T-helper 1 cell treated with Interleukin-12 subunit alpha and Interleukin-12 subunit beta and Interleukin-4 antibody, amounts not matched to agents 30 ng/mL and 1 ng/mL, for 36 hours (primary cell): Measurements from ENCODE around the gene TNXB. TPM values are rescaled to one million over a fixed set of nuclear protein-coding genes. Genes with fewer than 3 reads are reported as not detected.

Experiments used
- intact Hi-C: fragments of 100-400 bp; cut with micrococcal nuclease; formaldehyde crosslinking; loops from one replicate; pipeline ENCODE4 v1.15.1; 2024
- total RNA-seq: library from RNA; stranded (reverse); gene quantifications from 2 replicates; pipeline ENCODE4 v1.2.3, GENCODE V29; 2022

TNXB gene
- total RNA-seq, 1 donor from 2014 or later, result 6.1 TPM

DNA sequence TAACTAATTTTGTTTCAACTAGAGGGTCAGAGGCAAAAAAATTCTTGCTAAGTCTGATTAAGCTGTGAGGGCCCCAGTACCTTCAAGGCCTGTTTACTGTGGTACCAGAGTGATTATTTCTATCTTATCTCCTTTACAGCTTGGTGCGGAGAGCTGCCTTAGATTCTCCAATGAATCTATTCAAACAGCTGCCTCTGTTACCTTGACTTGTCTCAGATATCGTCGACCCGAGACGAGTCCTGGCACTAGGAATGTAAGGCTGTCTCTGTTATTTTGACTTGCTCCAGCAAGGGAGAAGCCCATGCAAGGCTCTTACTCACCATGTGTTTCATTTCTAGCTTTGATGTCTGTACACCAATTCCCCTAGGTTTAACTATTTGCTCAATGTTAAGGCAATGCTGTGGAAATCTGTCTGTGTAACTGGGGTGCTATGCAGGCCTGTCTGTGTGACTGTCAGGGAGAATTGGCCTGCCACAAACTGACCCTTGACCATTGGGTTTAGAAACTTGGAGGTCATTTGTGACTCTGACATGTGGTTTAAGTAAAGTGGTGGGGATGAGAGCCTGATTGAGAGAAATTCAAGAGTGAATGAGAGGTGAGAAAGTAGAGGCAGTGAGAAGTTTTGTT is 31.4 kb upstream of the TNXB start:
- intact Hi-C loops, result no loop called here

DNA sequence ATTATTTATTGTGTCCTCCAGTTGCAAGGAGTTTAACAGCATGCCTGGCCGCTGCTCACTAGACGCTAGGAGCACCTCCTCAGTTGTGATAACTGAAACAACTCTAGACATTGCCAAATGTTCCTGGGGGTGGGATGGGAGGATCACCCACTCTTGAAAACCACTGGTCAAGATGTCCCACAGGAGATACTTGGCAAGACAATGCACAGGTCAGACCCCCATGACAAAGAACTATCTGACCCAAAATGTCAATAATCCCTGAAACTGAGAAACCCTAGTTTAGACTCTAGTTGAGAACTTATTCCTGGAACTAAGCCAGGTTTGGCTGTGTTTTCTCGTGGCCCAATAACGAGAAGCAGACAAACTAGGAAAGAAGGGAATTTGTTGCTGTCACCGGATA is 30.5 kb upstream of the TNXB start:
- intact Hi-C loops, result loop anchor here (10.0 kb wide), 1 partner anchor 1275 kb away; the partner anchor contains the start of genes CUTA and PHF1

- intact Hi-C loops, result loop anchor here (10.0 kb wide), 1 partner anchor 1277 kb away; the partner anchor contains the start of genes CUTA and PHF1
Observed at GRCh38 chr6:32137454-32137853, 28.3 kb upstream of the TNXB start.

DNA sequence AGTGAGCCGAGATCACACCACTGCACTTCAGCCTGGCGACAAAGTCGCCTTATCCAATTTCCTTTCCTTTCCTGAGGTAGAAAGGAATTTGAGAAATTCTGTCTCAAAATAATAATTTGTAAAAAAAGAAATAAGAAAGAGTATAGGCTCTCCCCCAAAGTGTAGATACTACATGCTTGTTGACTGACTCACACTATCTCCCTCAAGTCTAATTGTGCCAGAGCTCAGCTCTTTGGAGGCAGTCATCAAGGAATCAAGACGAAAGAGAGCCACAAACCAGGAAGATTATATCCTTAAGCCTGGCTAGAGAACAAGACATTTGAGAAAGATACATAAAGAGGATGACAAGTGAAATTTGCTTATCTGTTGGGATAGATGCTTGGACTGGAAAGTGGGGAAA is 24.6 kb upstream of the TNXB start:
- intact Hi-C loops, result loop anchor here (5.0 to 10.0 kb wide), 2 partner anchors 936 to 1281 kb away; partner anchors contain the start of genes CUTA and PHF1

DNA sequence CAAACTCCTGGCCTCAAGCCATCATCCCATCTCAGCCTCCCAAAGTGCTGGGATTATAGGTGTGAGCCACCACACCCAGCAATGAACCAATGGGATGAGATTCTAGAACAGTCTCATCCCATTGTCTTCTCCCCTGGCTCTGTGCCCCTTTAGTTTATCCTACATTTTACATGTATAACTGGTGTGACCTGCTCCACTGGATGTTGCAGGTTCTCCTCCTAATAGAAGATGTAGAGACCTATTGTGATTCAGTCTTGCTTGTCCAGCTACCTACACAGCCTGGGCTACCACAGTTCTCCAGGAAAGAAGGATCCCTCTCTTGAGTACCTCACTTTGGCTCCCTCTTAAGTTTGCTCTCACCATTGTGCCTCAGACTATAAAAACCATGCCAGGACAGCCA is 23.0 kb upstream of the TNXB start:
- intact Hi-C loops, result loop anchor here (5.0 to 10.0 kb wide), 2 partner anchors 935 to 1283 kb away; partner anchors contain the start of genes CUTA and PHF1

GRCh38 chr6:32131439-32131948 is 22.4 kb upstream of the TNXB start:
- intact Hi-C loops, result loop anchor here (5.0 to 10.0 kb wide), 2 partner anchors 934 to 1283 kb away; partner anchors contain the start of genes CUTA and PHF1

DNA sequence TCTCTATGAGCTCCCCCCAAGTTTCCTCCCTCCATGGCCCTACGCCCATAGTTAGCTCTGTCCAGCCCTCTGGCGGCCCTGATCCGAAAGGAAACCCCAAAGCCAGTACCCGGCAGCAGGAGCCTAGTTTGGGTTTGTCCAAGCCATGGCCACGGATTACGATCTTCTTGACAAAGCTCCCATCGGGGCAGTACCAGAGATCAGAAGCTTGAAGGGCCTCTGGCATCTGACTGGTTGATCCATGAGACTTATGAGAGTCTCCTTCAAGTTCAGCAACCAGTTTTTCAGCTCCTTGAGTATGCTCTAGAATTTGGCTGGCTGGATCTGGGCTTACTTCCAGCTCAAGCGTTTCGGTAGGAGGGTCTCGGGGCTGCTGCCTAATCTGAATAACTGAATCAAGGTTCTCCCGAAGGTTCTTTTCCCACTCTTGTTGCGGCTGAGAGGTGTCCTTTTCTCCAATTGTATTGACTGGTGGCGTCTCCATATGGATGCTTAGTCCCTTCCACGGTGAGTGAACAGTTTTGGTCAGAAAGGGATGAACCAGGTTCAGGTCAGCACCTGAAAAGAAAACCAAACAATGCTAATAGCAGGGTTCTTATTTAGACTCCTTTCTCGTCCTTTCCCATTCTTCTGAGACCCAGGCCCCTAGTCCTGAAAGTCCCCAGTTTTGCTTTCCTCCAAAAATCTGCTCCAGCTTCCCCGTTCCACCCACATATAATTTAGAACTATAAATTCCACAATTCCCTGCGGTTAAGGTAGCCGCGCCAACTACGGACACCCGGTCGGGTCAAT is 20.4 kb upstream of the TNXB start:
- intact Hi-C loops, result loop anchor here (1.0 to 10.0 kb wide), 11 partner anchors 25 to 1285 kb away; partner anchors contain the start of genes B3GALT4, CUTA, GPANK1 and PBX2

DNA sequence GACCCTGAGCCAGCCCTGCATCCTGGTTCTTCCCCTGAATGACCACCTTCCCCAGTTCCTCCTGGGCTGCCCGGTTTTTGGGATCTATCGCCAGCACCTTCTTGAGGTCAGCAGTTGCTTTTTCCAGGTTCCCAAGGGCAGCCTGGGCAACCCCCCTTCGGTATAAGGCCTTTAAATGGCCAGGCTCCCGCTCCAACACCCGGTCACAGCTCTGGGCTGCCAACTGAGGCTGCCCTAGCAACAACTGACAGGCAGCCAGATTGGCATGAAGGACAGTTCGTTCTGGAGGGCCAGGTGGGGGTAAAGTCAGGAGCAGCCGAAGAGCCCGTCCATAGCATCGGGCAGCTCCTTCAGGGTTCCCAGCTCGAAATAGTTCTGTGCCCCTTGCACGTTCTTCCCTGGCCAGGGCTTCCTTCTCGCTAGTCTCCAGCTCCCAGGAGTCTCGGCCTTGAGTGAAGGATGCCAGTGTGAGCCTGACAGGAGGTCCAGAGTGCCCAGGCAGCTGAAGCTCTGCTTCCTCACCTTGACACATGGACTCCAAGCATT is 19.7 kb upstream of the TNXB start:
- intact Hi-C loops, result loop anchor here (1.0 to 10.0 kb wide), 7 partner anchors 19 to 1146 kb away; partner anchors contain the start of genes B3GALT4, DXO, GPANK1 and PRRC2A

- intact Hi-C loops, result loop anchor here (1.0 to 10.0 kb wide), 7 partner anchors 20 to 1147 kb away; partner anchors contain the start of genes B3GALT4, DXO, GPANK1 and PRRC2A
Observed at GRCh38 chr6:32127717-32128592, 18.8 kb upstream of the TNXB start, which contains the start of gene ATF6B. TSS of gene ATF6B (minus strand) at chr6:32128246. CDS start at chr6:32128207, 39 bp downstream.

DNA sequence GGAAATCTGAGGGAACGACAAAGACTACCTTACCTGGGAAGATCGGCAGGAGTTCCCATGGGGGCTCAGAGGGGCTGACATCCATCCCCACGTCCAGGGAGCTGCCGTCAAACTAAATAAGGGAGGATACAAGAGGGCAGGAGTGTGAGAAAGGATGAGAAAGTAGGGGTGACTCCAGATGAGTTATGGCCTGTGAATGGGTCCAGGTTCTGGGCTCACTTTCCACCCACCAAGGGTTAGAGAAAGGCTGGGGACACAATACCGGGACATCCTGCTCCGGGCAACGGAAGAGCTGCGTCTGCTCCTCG is 18.2 kb upstream of the TNXB start:
- intact Hi-C loops, result loop anchor here (5.0 to 10.0 kb wide), 2 partner anchors 845 to 1147 kb away; partner anchors contain the start of genes B3GALT4, RPS18 and VPS52

DNA sequence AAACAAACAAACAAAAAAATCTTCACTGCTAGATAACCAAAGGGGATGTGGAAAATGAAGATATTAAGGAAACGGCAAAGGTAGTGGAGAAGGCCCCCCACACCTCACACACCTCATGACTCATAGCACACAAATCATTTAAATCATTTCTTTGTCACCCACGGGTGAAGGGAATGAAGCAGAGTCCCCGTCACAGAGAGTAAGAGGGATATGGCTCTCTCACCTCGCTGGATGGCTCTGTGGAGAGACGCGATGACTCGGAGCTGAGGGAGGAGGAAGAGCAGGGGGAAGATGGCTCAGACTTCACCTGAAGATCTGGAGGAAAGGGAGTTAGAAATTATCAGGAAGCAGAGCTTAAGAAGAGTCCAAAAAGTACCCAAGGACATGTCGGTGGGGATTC is 17.7 kb upstream of the TNXB start:
- intact Hi-C loops, result loop anchor here (5.0 to 10.0 kb wide), 2 partner anchors 845 to 1148 kb away; partner anchors contain the start of genes B3GALT4, RPS18 and VPS52

DNA sequence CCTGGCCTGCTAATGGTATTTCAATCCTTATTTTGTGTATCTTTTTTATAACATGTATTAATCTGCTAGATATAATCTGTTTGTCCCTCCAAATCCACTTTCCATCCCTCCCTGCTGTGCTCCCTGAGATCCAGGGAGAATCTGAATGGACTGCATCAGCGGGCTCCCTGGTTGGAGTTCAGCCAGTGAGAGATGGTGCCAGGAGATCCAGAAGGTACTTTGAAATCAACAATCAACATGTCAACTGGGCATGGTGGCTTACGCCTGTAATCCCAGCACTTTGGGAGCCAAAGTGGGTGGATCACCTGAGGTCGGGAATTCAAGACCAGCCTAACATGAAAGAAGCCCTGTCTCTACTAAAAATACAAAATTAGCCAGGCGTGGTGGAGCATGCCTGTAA is 14.5 kb upstream of the TNXB start:
- intact Hi-C loops, result loop anchor here (10.0 kb wide), 1 partner anchor 1151 kb away; the partner anchor contains the start of genes B3GALT4, RPS18 and VPS52

DNA sequence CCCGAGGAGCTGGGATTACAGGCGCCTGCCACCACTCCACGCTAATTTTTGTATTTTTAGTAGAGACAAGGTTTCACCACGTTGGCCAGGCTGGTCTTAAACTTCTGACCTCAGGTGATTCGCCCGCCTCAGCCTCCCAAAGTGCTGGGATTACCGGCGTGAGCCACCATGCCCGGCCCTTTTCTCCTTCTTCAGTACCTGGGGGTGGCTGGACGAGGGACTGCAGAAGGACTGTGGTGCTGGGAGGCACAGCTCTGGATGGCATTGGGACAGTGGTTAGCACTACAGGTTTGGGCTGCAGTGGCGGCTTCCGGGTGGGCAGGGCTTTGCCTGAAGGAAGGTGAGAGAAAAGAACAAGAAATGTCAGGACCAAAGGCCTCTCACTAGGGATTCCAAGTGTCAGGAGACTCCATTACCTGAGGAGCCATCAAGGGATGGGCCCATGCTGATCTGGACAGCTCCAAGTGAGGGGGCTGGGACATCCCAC is 11.5 kb upstream of the TNXB start:
- intact Hi-C loops, result loop anchor here (10.0 kb wide), 1 partner anchor 1154 kb away; the partner anchor contains the start of genes B3GALT4, RPS18 and VPS52

DNA sequence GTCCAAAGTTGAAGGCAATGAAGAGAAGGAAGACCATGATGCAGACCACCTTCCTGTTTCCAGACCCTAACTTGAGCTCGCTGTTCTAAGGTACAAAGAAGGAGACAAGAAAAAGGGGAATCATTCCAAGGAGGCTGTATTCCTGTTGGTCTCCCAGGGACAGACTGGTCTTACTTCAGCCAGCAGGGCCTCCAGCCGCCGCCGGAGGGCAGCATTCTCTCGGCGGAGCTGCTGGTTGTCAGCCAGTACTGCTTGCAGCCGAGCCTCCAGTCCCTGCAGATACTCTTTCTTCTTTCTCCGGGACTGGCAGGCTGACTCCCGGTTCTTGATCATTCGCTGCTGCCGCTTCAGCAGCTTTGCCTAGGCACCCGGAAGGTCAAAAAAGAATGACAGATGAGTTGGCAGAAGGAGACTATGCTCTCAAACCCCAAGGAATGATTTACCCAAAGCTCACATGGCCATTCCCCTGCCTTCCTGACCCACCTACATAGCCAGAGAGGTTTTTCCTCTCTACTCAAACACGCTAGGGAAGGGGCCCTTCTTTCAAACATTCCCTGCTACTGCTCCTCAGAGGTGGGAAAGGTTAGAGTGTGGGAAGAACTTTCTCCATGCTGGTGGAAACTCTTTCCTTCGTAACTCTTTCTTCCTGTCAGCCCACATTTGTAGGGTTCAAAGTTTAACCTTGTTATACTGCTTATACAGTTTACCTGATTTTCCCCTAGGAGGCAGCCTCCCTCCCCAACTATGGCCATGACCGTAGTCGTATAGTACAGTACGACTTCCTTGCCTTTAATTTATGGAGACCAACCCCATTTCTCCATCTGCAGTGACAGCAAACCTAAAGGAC is 9.9 kb upstream of the TNXB start:
- intact Hi-C loops, result loop anchor here (1.0 kb wide), 3 partner anchors 35 to 126 kb away; partner anchors contain the start of genes GPSM3 and PPT2

GRCh38 chr6:32117461-32117860 is 8.3 kb upstream of the TNXB start:
- intact Hi-C loops, result no loop called here

- intact Hi-C loops, result no loop called here
Observed at GRCh38 chr6:32116674-32117073, 7.5 kb upstream of the TNXB start.

- intact Hi-C loops, result no loop called here
Observed at GRCh38 chr6:32115623-32116022, 6.5 kb upstream of the TNXB start.

GRCh38 chr6:32114796-32115195 is 5.7 kb upstream of the TNXB start:
- intact Hi-C loops, result no loop called here
